OCI-LY3 (cell line): ENCODE data around the gene SRPRA.

ENCODE experiments used
- H2AFZ ChIP-seq: fragments of 200-600, 300-600 bp; shearing (Covaris generic); 2 replicates; pipeline ENCODE4 v1.6.0; 2014; ENCODE audit warnings: antibody characterized with exemption, low read depth, low read length
- H3K27ac ChIP-seq: fragments of 200-600, 300-600 bp; sonication (generic); 2 replicates; pipeline ENCODE4 v1.5.1; 2014; ENCODE audit warnings: mild to moderate bottlenecking, low read length, moderate library complexity, mixed read lengths
- H3K27me3 ChIP-seq: fragments of 200-600, 300-600 bp; sonication (generic); 2 replicates; pipeline ENCODE4 v1.6.1; 2014; ENCODE audit warnings: low read depth, low read length, mixed read lengths
- H3K36me3 ChIP-seq: fragments of 200-600, 300-600 bp; sonication (generic); replicated peaks from 2 replicates; pipeline ENCODE3; 2014; ENCODE audit warnings: low read depth, low read length, mixed read lengths
- H3K4me1 ChIP-seq: fragments of 300-600, 200-600 bp; sonication (generic); 2 replicates; pipeline ENCODE4 v1.6.1; 2014; ENCODE audit warnings: low read length, mixed read lengths
- H3K4me2 ChIP-seq: fragments of 200-600, 300-600 bp; sonication (generic); 2 replicates; pipeline ENCODE4 v1.6.1; 2014; ENCODE audit warnings: low read length, mixed read lengths
- H3K4me3 ChIP-seq: fragments of 300-600, 200-600 bp; sonication (generic); 2 replicates; pipeline ENCODE4 v1.5.1; 2014; ENCODE audit warnings: antibody characterized with exemption, mild to moderate bottlenecking, low read length, moderate library complexity
- H3K79me2 ChIP-seq: fragments of 300-600, 200-600 bp; shearing (Covaris generic); 2 replicates; pipeline ENCODE4 v1.6.1; 2014; ENCODE audit warnings: mild to moderate bottlenecking, low read length, mixed read lengths
- H3K9ac ChIP-seq: fragments of 300-600, 200-600 bp; shearing (Covaris generic); 2 replicates; pipeline ENCODE4 v1.6.0; 2014; ENCODE audit warnings: mild to moderate bottlenecking, low read length, moderate library complexity
- H3K9me3 ChIP-seq: fragments of 200-600, 300-600 bp; shearing (Covaris generic); 2 replicates; pipeline ENCODE4 v1.6.1; 2014; ENCODE audit warnings: low read length, mixed read lengths; ENCODE audit not compliant: insufficient read depth
- H4K20me1 ChIP-seq: fragments of 200-600, 300-600 bp; sonication (generic); 2 replicates; pipeline ENCODE4 v1.6.1; 2016; ENCODE audit warnings: low read length, mixed read lengths; ENCODE audit not compliant: insufficient read depth
- EZH2phosphoT487 ChIP-seq: fragments of 200-600 bp; shearing (Covaris generic); IDR thresholded peaks from 2 replicates; pipeline ENCODE4 v1.6.1; 2018; ENCODE audit warnings: antibody characterized with exemption, mixed run types, low read depth
- TF ChIP-seq, protein P1 (sequence below): fragments of 200-600, 300-600 bp; sonication (generic); IDR thresholded peaks from 2 replicates; pipeline ENCODE4 v1.5.1; 2014; ENCODE audit warnings: antibody characterized with exemption, low read length, low read depth

SRPRA gene

DNA sequence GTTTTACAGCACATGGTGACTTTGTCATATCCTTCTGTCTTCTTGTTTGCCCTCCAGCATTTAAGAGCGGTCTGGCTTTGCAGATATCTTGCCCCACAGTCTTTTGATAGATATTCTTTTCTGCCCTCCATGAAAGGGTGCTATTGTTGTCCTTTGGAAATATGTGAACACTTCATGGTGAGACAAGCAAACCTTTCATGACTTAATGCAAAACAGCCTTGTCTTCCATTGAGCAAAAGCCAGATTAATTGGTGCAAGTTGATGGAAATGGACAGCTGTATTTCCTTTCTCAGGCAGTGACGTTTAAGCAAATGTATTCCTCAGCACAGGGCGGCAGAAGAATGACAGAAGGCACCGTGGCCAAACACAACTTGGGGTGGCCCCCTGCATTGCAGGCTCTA, 39.6 kb upstream of the SRPRA start:
- Histone ChIP-seq H3K36me3 (peaks cover 33% of the 10 kb centered on the region), H4K20me1 (peaks cover 24% of the 10 kb centered on the region), H3K27me3 (no peaks in the 10 kb centered on the region), H3K4me1 (peaks cover 47% of the 10 kb centered on the region), H3K27ac (no peak overlapping the region), H3K9me3 (no peaks in the 10 kb centered on the region), H3K9ac (no peak overlapping the region), H3K4me3 (no peak overlapping the region), H2AFZ (no peak overlapping the region), H3K4me2 (no peak overlapping the region), H3K79me2 (peaks cover 40% of the 10 kb centered on the region)
- no peak for TF ChIP-seq EZH2phosphoT487
- TF ChIP-seq, protein P1, sequence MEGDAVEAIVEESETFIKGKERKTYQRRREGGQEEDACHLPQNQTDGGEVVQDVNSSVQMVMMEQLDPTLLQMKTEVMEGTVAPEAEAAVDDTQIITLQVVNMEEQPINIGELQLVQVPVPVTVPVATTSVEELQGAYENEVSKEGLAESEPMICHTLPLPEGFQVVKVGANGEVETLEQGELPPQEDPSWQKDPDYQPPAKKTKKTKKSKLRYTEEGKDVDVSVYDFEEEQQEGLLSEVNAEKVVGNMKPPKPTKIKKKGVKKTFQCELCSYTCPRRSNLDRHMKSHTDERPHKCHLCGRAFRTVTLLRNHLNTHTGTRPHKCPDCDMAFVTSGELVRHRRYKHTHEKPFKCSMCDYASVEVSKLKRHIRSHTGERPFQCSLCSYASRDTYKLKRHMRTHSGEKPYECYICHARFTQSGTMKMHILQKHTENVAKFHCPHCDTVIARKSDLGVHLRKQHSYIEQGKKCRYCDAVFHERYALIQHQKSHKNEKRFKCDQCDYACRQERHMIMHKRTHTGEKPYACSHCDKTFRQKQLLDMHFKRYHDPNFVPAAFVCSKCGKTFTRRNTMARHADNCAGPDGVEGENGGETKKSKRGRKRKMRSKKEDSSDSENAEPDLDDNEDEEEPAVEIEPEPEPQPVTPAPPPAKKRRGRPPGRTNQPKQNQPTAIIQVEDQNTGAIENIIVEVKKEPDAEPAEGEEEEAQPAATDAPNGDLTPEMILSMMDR: no peak

DNA sequence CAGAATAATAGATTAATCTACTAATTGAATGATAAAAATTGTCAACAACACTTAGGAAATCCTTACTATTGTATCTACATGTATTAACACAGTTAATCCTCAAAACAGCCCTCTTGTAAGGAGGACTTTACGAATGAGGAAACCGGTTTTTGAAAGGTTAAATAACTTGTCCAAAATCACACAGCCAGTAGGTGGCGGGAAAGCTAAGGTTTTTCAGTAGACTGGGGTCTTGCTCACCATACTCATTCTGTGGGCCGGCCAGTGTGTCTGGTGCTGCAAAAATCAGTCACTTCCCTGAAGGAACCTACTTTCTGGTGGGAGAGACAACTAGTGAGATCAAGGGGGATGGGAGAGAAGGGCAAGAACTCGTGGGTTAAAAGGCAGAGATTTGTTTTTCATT, 39.0 kb upstream of the SRPRA start:
- H3K36me3 ChIP-seq: peaks cover 29% of the 10 kb centered on the region
- peaks cover 41% of the 10 kb centered on the region for H3K79me2 ChIP-seq
- no peaks in the 10 kb centered on the region for H3K27me3 ChIP-seq
- H4K20me1 ChIP-seq: peaks cover 24% of the 10 kb centered on the region
- no peak overlapping the region for H3K9ac ChIP-seq
- H3K27ac ChIP-seq: no peak overlapping the region
- no peak overlapping the region for H3K4me3 ChIP-seq
- H3K4me2 ChIP-seq: no peak overlapping the region
- H3K9me3 ChIP-seq: no peaks in the 10 kb centered on the region
- H2AFZ ChIP-seq: no peak overlapping the region
- H3K4me1 ChIP-seq: peaks cover 46% of the 10 kb centered on the region
- no peak for TF ChIP-seq EZH2phosphoT487
- TF ChIP-seq, protein P1: peak; percentile 56

DNA sequence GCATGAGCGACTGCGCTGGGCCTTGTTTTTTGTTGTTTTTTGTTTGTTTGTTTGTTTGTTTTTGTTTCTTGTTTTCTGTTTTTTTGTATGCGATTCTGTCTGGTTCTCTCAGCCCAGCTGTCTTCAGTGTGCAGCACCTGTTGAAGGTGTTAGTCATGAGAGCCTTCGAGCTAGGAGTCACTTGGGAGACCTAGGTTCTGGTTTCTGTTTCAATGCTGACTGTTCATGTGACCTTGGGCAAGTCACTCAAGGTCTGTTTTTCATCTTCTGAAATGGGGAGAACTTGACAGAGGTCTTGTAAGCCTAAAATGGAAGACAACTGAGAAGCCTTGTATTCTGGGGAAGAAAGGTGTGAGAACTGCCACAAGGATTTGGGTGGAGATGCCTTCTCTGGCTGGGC, 37.0 kb upstream of the SRPRA start:
- H3K9ac ChIP-seq: no peak overlapping the region
- H3K27me3 ChIP-seq: no peaks in the 10 kb centered on the region
- no peak overlapping the region for H2AFZ ChIP-seq
- peaks cover 41% of the 10 kb centered on the region for H3K79me2 ChIP-seq
- peaks cover 14% of the 10 kb centered on the region for H4K20me1 ChIP-seq
- H3K4me2 ChIP-seq: peak overlapping the region; percentile 67
- peaks cover 18% of the 10 kb centered on the region for H3K36me3 ChIP-seq
- no peaks in the 10 kb centered on the region for H3K9me3 ChIP-seq
- H3K27ac ChIP-seq: peak overlapping the region; percentile 50
- H3K4me1 ChIP-seq: peaks cover 29% of the 10 kb centered on the region
- H3K4me3 ChIP-seq: peak overlapping the region; percentile 40
- TF ChIP-seq EZH2phosphoT487: no peak
- TF ChIP-seq, protein P1: no peak

DNA sequence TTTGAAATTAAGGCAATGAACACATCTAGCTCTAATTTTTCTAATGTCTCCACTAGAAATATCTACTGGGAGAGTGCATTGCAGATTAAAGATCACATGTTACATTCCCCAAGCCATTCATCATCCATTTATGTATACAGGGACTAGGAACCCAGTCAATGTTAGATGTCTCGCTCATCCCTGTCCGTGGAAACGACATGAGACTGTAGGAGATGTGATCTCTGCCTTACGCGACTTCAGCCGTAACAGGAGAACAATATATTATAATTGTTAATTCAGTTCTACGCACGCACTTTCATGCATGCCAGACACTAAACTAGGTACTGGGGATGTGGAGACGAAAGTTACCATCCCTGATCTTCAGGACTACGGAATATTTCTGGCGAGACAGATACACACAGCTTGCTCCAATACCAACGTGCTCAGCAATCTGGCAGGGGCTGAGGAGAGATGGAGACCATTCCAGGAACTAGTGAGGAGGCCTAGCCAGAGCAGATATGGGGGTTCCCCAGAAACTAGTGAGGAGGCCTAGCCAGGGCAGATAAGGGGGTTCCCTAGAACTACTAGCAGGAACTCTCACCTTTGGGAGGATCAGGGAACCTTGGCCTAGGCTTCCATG, 35.9 kb upstream of the SRPRA start:
- TF ChIP-seq EZH2phosphoT487: no peak
- TF ChIP-seq, protein P1: no peak
- Histone ChIP-seq H3K9me3 (no peaks in the 10 kb centered on the region), H3K4me1 (peaks cover 19% of the 10 kb centered on the region), H3K27ac (peak overlapping the region; percentile 76), H3K36me3 (peaks cover 21% of the 10 kb centered on the region), H2AFZ (peak overlapping the region; percentile 88), H4K20me1 (peaks cover 5% of the 10 kb centered on the region; the same call in 1 of the 2 replicates), H3K9ac (peak overlapping the region; percentile 96), H3K4me3 (peak overlapping the region; percentile 83), H3K4me2 (peak overlapping the region; percentile 74), H3K79me2 (peaks cover 41% of the 10 kb centered on the region), H3K27me3 (no peaks in the 10 kb centered on the region)
